ENCODE measurements around the gene RNF11.
"Not testable (repeated sequence)": the region's sequence is repeated elsewhere in the genome, so short reads cannot be mapped to it uniquely, and the experiment has no call there.

DNA sequence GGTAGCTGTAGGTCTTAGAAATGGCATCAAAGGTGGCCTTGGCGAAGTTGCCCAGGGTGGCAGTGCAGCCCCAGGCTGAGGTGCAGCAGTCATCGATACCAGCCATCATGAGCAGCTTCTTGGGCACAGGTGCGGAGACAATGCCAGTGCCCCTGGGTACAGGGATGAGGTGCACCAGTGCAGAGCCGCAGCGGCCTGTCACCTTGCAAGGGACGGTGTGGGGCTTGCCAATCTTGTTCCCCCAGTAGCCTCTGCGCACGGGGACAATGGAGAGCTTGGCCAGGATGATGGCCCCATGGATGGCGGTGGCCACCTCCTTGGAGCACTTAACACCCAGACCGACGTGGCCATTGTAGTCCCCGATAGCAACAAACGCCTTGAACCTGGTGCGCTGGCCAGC lies 14.7 kb downstream of the RNF11 start:
- TF ChIP-seq, protein P1, sequence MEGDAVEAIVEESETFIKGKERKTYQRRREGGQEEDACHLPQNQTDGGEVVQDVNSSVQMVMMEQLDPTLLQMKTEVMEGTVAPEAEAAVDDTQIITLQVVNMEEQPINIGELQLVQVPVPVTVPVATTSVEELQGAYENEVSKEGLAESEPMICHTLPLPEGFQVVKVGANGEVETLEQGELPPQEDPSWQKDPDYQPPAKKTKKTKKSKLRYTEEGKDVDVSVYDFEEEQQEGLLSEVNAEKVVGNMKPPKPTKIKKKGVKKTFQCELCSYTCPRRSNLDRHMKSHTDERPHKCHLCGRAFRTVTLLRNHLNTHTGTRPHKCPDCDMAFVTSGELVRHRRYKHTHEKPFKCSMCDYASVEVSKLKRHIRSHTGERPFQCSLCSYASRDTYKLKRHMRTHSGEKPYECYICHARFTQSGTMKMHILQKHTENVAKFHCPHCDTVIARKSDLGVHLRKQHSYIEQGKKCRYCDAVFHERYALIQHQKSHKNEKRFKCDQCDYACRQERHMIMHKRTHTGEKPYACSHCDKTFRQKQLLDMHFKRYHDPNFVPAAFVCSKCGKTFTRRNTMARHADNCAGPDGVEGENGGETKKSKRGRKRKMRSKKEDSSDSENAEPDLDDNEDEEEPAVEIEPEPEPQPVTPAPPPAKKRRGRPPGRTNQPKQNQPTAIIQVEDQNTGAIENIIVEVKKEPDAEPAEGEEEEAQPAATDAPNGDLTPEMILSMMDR (IDR thresholded peaks at IDR 0.05; ENCODE audit: insufficient read depth, low read depth, low read length) = not testable (repeated sequence)
- not testable (repeated sequence) for TF ChIP-seq EZH2 (IDR thresholded peaks at IDR 0.05; ENCODE audit: insufficient read depth, low read length)
